ENCODE data around the gene ADCY9. TPM values are rescaled to one million over a fixed set of nuclear protein-coding genes. Genes with fewer than 3 reads are reported as not detected.

Gene ADCY9
- total and polyA plus RNA-seq, 4 donors, result 12.7 to 37.6 (median 17.6) TPM

DNA sequence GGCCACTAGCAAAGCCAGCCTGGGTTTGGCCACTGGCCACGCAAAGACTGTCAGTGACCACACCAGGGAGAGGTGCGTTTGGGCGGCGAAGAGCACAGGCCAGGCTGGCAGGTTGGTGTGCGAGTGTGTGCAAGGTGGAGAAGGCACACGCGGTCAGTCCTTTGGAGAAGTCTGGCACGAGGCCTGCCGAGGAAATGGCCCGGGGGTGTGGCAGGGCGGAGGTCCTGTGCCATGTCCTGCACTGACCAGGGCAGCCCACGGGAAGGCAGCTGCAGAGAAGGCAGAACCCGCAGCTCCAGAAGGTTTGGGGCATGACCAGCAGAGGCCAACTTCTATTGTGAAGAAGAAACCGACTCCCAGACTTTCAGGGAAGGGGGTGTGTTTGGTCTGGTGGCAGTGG lies 90.8 kb downstream of the ADCY9 start:
- Histone ChIP-seq H3K36me3 (ENCODE audit: control insufficient read depth in 4 of 4, insufficient read depth in 4 of 4, low read length in 4 of 4) (peaks cover 0 to 3% (median under 1%) of the 10 kb centered on the region in 4 donors), H3K27me3 (ENCODE audit: control insufficient read depth in 3 of 3, insufficient read depth in 3 of 3, low read length in 2 of 3) (no peaks in the 10 kb centered on the region), H3K9me3 (ENCODE audit: control insufficient read depth in 4 of 4, insufficient read depth in 3 of 4, low read length in 3 of 4) (no peaks in the 10 kb centered on the region), H3K4me1 (ENCODE audit: control insufficient read depth in 5 of 5, insufficient read depth in 5 of 5, low read length in 5 of 5) (peaks cover 0 to 18% (median 0%) of the 10 kb centered on the region in 5 donors), H3K4me3 (no peak overlapping the region), H3K27ac (ENCODE audit: low read depth in 1 of 2, low read length in 1 of 2) (peak overlapping the region in 1 of 2 donors; percentile 28), H3K9ac (ENCODE audit: insufficient read depth in 1 of 2, low read length in 2 of 2) (no peak overlapping the region)
- DNase-seq (no peak), ATAC-seq (ENCODE audit: insufficient read depth, low FRiP score) (no peak)
- 76 to 87% methylated on average over 14 of the region's 14 CpGs for WGBS, 2 donors
- TF ChIP-seq, protein P1, sequence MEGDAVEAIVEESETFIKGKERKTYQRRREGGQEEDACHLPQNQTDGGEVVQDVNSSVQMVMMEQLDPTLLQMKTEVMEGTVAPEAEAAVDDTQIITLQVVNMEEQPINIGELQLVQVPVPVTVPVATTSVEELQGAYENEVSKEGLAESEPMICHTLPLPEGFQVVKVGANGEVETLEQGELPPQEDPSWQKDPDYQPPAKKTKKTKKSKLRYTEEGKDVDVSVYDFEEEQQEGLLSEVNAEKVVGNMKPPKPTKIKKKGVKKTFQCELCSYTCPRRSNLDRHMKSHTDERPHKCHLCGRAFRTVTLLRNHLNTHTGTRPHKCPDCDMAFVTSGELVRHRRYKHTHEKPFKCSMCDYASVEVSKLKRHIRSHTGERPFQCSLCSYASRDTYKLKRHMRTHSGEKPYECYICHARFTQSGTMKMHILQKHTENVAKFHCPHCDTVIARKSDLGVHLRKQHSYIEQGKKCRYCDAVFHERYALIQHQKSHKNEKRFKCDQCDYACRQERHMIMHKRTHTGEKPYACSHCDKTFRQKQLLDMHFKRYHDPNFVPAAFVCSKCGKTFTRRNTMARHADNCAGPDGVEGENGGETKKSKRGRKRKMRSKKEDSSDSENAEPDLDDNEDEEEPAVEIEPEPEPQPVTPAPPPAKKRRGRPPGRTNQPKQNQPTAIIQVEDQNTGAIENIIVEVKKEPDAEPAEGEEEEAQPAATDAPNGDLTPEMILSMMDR (IDR thresholded peaks at IDR 0.05; ENCODE audit: control extremely low read depth, extremely low read depth), result no peak

GRCh38 chr16:4021916-4022315 lies 94.3 kb downstream of the ADCY9 start:
- ATAC-seq (ENCODE audit: insufficient read depth, low FRiP score), result no peak
- no peaks in the 10 kb centered on the region for H3K27me3 ChIP-seq (ENCODE audit: control insufficient read depth in 3 of 3, insufficient read depth in 3 of 3, low read length in 2 of 3)

DNA sequence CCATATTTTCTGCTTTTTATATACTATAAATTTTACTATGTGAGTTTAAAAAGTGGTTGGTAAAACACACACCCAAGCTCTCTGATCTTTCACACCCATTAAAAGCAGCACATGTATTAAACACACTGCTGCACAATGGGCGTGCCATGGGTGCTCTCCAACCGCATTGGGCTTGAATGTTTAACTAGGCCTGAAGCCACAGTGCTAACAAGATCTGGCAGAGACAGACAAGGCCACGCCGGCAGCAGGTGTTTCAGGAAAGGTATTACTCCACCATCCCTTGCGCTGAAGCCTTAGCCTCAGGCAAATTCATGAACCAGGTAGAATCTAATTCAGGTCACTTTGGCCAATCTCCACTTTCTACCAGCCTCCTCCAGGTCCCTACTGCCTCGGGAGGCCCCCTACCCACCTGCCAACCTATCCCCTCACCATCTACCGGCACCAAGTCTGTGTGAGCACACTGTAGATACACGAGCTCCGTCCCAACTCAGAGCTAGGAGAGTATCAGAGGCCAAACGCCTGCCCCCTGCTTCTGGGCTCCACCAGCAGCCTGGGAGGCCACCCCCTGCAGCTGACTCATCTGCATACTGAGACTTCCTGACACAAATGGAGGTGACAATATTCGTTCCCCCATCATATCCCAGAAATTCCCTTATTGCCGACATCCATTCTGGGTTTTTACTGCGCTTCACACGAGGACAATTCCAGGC lies 95.0 kb downstream of the ADCY9 start:
- no peak overlapping the region for H3K9ac ChIP-seq (ENCODE audit: insufficient read depth in 1 of 2, low read length in 2 of 2)
- H3K27me3 ChIP-seq (ENCODE audit: control insufficient read depth in 3 of 3, insufficient read depth in 3 of 3, low read length in 2 of 3), result no peaks in the 10 kb centered on the region
- peaks cover 0 to 27% (median 0%) of the 10 kb centered on the region in 5 donors for H3K4me1 ChIP-seq (ENCODE audit: control insufficient read depth in 5 of 5, insufficient read depth in 5 of 5, low read length in 5 of 5)
- ATAC-seq (ENCODE audit: insufficient read depth, low FRiP score) (peak; percentile 82), DNase-seq (peak; percentile 54 to 81 (median 61))
- H3K27ac ChIP-seq (ENCODE audit: low read depth in 1 of 2, low read length in 1 of 2), result peak overlapping the region in 1 of 2 donors; percentile 75
- H3K4me3 ChIP-seq, result no peak overlapping the region
- WGBS, 2 donors, result 67 to 76% methylated on average over 14 of the region's 14 CpGs
- TF ChIP-seq, protein P1 (IDR thresholded peaks at IDR 0.05; ENCODE audit: control extremely low read depth, extremely low read depth), result no peak
- no peaks in the 10 kb centered on the region for H3K9me3 ChIP-seq (ENCODE audit: control insufficient read depth in 4 of 4, insufficient read depth in 3 of 4, low read length in 3 of 4)
- peaks cover 0 to 3% (median 0%) of the 10 kb centered on the region in 4 donors for H3K36me3 ChIP-seq (ENCODE audit: control insufficient read depth in 4 of 4, insufficient read depth in 4 of 4, low read length in 4 of 4)

More at GRCh38 chr16:4021916-4022315, 94.3 kb downstream of the ADCY9 start:
- Histone ChIP-seq H3K4me3 (no peak overlapping the region), H3K9me3 (ENCODE audit: control insufficient read depth in 4 of 4, insufficient read depth in 3 of 4, low read length in 3 of 4) (no peaks in the 10 kb centered on the region), H3K36me3 (ENCODE audit: control insufficient read depth in 4 of 4, insufficient read depth in 4 of 4, low read length in 4 of 4) (peaks cover 0 to 3% (median 0%) of the 10 kb centered on the region in 4 donors), H3K9ac (ENCODE audit: insufficient read depth in 1 of 2, low read length in 2 of 2) (no peak overlapping the region), H3K27ac (ENCODE audit: low read depth in 1 of 2, low read length in 1 of 2) (no peak overlapping the region), H3K4me1 (ENCODE audit: control insufficient read depth in 5 of 5, insufficient read depth in 5 of 5, low read length in 5 of 5) (peaks cover 0 to 28% (median 0%) of the 10 kb centered on the region in 5 donors)
- 95 to 98% methylated on average over 2 of the region's 2 CpGs for WGBS, 2 donors
- TF ChIP-seq, protein P1 (IDR thresholded peaks at IDR 0.05; ENCODE audit: control extremely low read depth, extremely low read depth), result no peak
- DNase-seq, result no peak
